GM23338 (cell line): Measurements from ENCODE around the gene HNRNPL. TPM values are rescaled to one million over a fixed set of nuclear protein-coding genes. Genes with fewer than 3 reads are reported as not detected.

Experiments used
- ATAC-seq: fragments of 200-7000 bp; cut with Tn5 transposase; 3 replicates; pipeline ENCODE4 v1.9.1; 2020
- DNase-seq: peaks from one replicate; pipeline ENCODE4 v3.0.0-alpha.2; 2015; ENCODE audit warnings: low spot score
- H2AFZ ChIP-seq: fragments of 200-600 bp; sonication (generic); 2 replicates; pipeline ENCODE4 v1.8.0; 2016; ENCODE audit warnings: antibody characterized with exemption, mild to moderate bottlenecking, moderate library complexity
- H3F3A ChIP-seq: fragments of 200-600 bp; sonication (generic); replicated peaks from 2 replicates; pipeline ENCODE4 v1.8.0; 2017; ENCODE audit warnings: antibody characterized with exemption, mixed run types, low read depth
- H3K27ac ChIP-seq: fragments of 200-600 bp; sonication (generic); 2 replicates; pipeline ENCODE4 v1.6.1; 2016; ENCODE audit warnings: low read depth
- H3K27me3 ChIP-seq: fragments of 200-600 bp; sonication (generic); 2 replicates; pipeline ENCODE4 v1.8.0; 2016; ENCODE audit warnings: mild to moderate bottlenecking, mixed run types, moderate library complexity; ENCODE audit not compliant: insufficient read depth
- H3K36me3 ChIP-seq: fragments of 200-600 bp; sonication (generic); 2 replicates; pipeline ENCODE4 v1.8.0; 2016; ENCODE audit warnings: mild to moderate bottlenecking; ENCODE audit not compliant: insufficient read depth
- H3K4me1 ChIP-seq: fragments of 200-600 bp; sonication (generic); 2 replicates; pipeline ENCODE4 v1.8.0; 2016; ENCODE audit warnings: mild to moderate bottlenecking, moderate library complexity; ENCODE audit not compliant: insufficient read depth
- H3K4me2 ChIP-seq: fragments of 200-600 bp; sonication (generic); 2 replicates; pipeline ENCODE4 v1.7.1; 2017; ENCODE audit warnings: mixed run types
- H3K4me3 ChIP-seq: fragments of 200-600 bp; sonication (generic); 2 replicates; pipeline ENCODE4 v1.6.1; 2016; ENCODE audit warnings: mixed run types
- H3K79me2 ChIP-seq: fragments of 200-600 bp; sonication (generic); replicated peaks from 2 replicates; pipeline ENCODE4 v1.8.0; 2017; ENCODE audit warnings: mild to moderate bottlenecking; ENCODE audit not compliant: insufficient read depth
- H3K9me2 ChIP-seq: fragments of 200-600 bp; sonication (generic); 2 replicates; pipeline ENCODE4 v1.8.0; 2017; ENCODE audit not compliant: insufficient read depth
- H4K20me1 ChIP-seq: fragments of 200-600 bp; sonication (generic); replicated peaks from 2 replicates; pipeline ENCODE4 v1.8.0; 2017; ENCODE audit warnings: mild to moderate bottlenecking; ENCODE audit not compliant: insufficient read depth
- H3K27ac Mint-ChIP-seq: 2 replicates; pipeline ENCODE4 v1.8.0; 2020; ENCODE audit warnings: inconsistent platforms, mild to moderate bottlenecking, moderate library complexity, mixed read lengths
- H3K27me3 Mint-ChIP-seq: 3 replicates; pipeline ENCODE4 v1.8.0; 2022; ENCODE audit warnings: low read depth, mild to moderate bottlenecking, moderate library complexity, mixed read lengths, inconsistent platforms; ENCODE audit not compliant: insufficient read depth, poor library complexity
- H3K36me3 Mint-ChIP-seq: 3 replicates; pipeline ENCODE4 v1.8.0; 2021; ENCODE audit warnings: low read depth, mild to moderate bottlenecking, inconsistent platforms, moderate library complexity, mixed read lengths
- H3K4me1 Mint-ChIP-seq: 3 replicates; pipeline ENCODE4 v1.8.0; 2020; ENCODE audit warnings: mild to moderate bottlenecking, inconsistent platforms, mixed read lengths
- H3K4me3 Mint-ChIP-seq: 3 replicates; pipeline ENCODE4 v1.8.0; 2021; ENCODE audit warnings: moderate library complexity, mild to moderate bottlenecking, inconsistent platforms, mixed read lengths
- H3K9me3 Mint-ChIP-seq: 3 replicates; pipeline ENCODE4 v1.8.0; 2020; ENCODE audit warnings: moderate library complexity, mild to moderate bottlenecking, inconsistent platforms, mixed read lengths
- CREB1 ChIP-seq: fragments of 250-450 bp; sonication (Bioruptor Pico); IDR thresholded peaks from 2 replicates; pipeline ENCODE4 v1.5.0; 2020; ENCODE audit warnings: low read depth, mild to moderate bottlenecking, moderate library complexity
- CTCF ChIP-seq, 2 experiments: fragments of 200-600 bp in 1 of 2; sonication (generic) in 1 of 2; conservative IDR thresholded peaks; 2 replicates each; pipeline versions ENCODE4 v1.5.1 to v1.6.1; 2016 to 2017; ENCODE audit warnings: antibody characterized with exemption in 2 of 2, low read depth in 2 of 2, mild to moderate bottlenecking in 2 of 2, moderate library complexity in 1 of 2
- ETS1 ChIP-seq: IDR thresholded peaks from 2 replicates; pipeline ENCODE4 v1.6.1; 2016; ENCODE audit warnings: antibody characterized with exemption
- EZH2 ChIP-seq: fragments of 200-600 bp; sonication (generic); IDR thresholded peaks from one replicate; pipeline ENCODE4 v1.8.0; 2017; ENCODE audit warnings: antibody characterized with exemption, mild to moderate bottlenecking, low read depth; ENCODE audit not compliant: unreplicated experiment
- EZH2phosphoT487 ChIP-seq: fragments of 200-600 bp; sonication (generic); IDR thresholded peaks from one replicate; pipeline ENCODE4 v1.8.1; 2018; ENCODE audit warnings: antibody characterized with exemption; ENCODE audit not compliant: unreplicated experiment
- JUNB ChIP-seq: IDR thresholded peaks from one replicate; pipeline ENCODE4 v1.6.1; 2016; ENCODE audit warnings: antibody characterized with exemption; ENCODE audit not compliant: unreplicated experiment
- NANOG ChIP-seq: IDR thresholded peaks from 2 replicates; pipeline ENCODE4 v1.6.1; 2016; ENCODE audit warnings: antibody characterized with exemption, borderline replicate concordance
- POLR2AphosphoS5 ChIP-seq: IDR thresholded peaks from 2 replicates; pipeline ENCODE4 v1.6.1; 2016; ENCODE audit warnings: antibody characterized with exemption, low read depth
- REST ChIP-seq: IDR thresholded peaks from one replicate; pipeline ENCODE4 v1.6.1; 2018; ENCODE audit warnings: antibody characterized with exemption; ENCODE audit not compliant: unreplicated experiment
- STAT1 ChIP-seq: IDR thresholded peaks from one replicate; pipeline ENCODE4 v1.6.1; 2016; ENCODE audit warnings: antibody characterized with exemption; ENCODE audit not compliant: unreplicated experiment
- ZNF114 ChIP-seq: fragments of 250-450 bp; sonication (Bioruptor Pico); IDR thresholded peaks from 2 replicates; pipeline ENCODE4 v1.5.0; 2020; ENCODE audit warnings: mild to moderate bottlenecking, moderate library complexity
- ZNF331 ChIP-seq: fragments of 250-450 bp; sonication (Bioruptor Pico); IDR thresholded peaks from 2 replicates; pipeline ENCODE4 v1.5.0; 2020; ENCODE audit warnings: low read depth, mild to moderate bottlenecking, moderate library complexity
- ZNF462 ChIP-seq: fragments of 250-450 bp; sonication (Bioruptor Pico); IDR thresholded peaks from 2 replicates; pipeline ENCODE4 v1.5.0; 2020; ENCODE audit warnings: mild to moderate bottlenecking, moderate library complexity
- polyA plus RNA-seq: library from polyadenylated mRNA; unstranded; fragments of >200 nt; fragmentation: Nextera tagmentation; extraction: Ambion mirVana; gene quantifications from 2 replicates; pipeline ENCODE4 v1.2.1, GENCODE V29; 2016
- total RNA-seq: library from RNA; depleted of rRNA; stranded (reverse); fragments of >200 nt; shearing (Covaris generic); gene quantifications from 2 replicates; pipeline ENCODE4 v1.2.3, GENCODE V29; 2014

HNRNPL gene
- total and polyA plus RNA-seq, 2 experiments from 2014 or later = 580 to 664 TPM

GRCh38 chr19:38838986-38839761 is 10.6 kb downstream of the HNRNPL start:
- Histone ChIP-seq H3K4me3 (no peak overlapping the region), H3F3A (peaks cover 84% of the 10 kb centered on the region), H3K4me2 (no peak overlapping the region), H3K27me3 (no peaks in the 10 kb centered on the region), H3K27ac (peak overlapping the region; percentile 55), H3K4me1 (no peaks in the 10 kb centered on the region), H2AFZ (no peak overlapping the region), H3K79me2 (peaks cover 32% of the 10 kb centered on the region), H3K9me2 (no peaks in the 10 kb centered on the region), H3K36me3 (peaks cover 75% of the 10 kb centered on the region), H4K20me1 (peaks cover 41% of the 10 kb centered on the region)
- Mint-ChIP-seq H3K4me1 (peaks cover 4% of the 10 kb centered on the region; the same call in 2 of the 3 replicates), H3K4me3 (no peak overlapping the region), H3K27ac (0 out of 2 replicates have a peak overlapping the region, but pooled peaks have one; percentile 61), H3K27me3 (peaks cover 19% of the 10 kb centered on the region), H3K36me3 (peaks cover 94% of the 10 kb centered on the region), H3K9me3 (no peaks in the 10 kb centered on the region)
- TF ChIP-seq STAT1 (no peak), EZH2 (no peak), JUNB (no peak), EZH2phosphoT487 (no peak), ZNF462 (CRISPR knock-in tag) (no peak), ZNF331 (no peak), CTCF (conservative IDR thresholded peaks at IDR 0.05; ENCODE audit: low read depth in 2 of 2) (no peak), POLR2AphosphoS5 (no peak), REST (no peak), NANOG (no peak), ETS1 (no peak), ZNF114 (CRISPR knock-in tag) (no peak), CREB1 (CRISPR knock-in tag) (no peak)
- DNase-seq (no peak), ATAC-seq (no peak)
